Endothelial cell of umbilical vein (primary cell): ENCODE measurements around the gene SGCD. TPM values are rescaled to one million over a fixed set of nuclear protein-coding genes. Genes with fewer than 3 reads are reported as not detected.

Source experiments
- BruUV-seq: library from RNA; stranded (reverse); fragments of 400-500 nt; replicated peaks from 2 replicates; lab custom pipeline; 2021; lab: Mats Ljungman, UMichigan
- CTCF ChIA-PET: fragments of 300-600, 350-600 bp; sonication (Branson Sonifier 250); formaldehyde crosslinking; loops from one replicate; lab custom pipeline; 2021; ENCODE audit warnings: antibody characterized with exemption, inconsistent platforms; lab: Charles Lee
- POLR2A ChIA-PET: fragments of 300-600, 350-600 bp; sonication (Branson Sonifier 250); formaldehyde crosslinking; loops from one replicate; lab custom pipeline; 2021; ENCODE audit warnings: antibody characterized with exemption, inconsistent platforms; lab: Charles Lee
- DNase-seq: peaks from one replicate; pipeline ENCODE4 v3.0.0-alpha.2; 2011; ENCODE audit warnings: low read depth, low spot score
- FAIRE-seq: peaks from 2 replicates; lab custom pipeline; 2011; peaks lifted over from hg19 to GRCh38; lab: Jason Lieb, UNC
- H2AFZ ChIP-seq: 2 replicates; pipeline ENCODE4 v1.6.0; 2012; ENCODE audit warnings: low read depth, low read length, control low read depth, inconsistent platforms
- H3K27ac ChIP-seq: 2 replicates; pipeline ENCODE4 v1.5.1; 2011; ENCODE audit warnings: low read depth, mild to moderate bottlenecking, control low read depth, low read length, moderate library complexity; ENCODE audit not compliant: insufficient read depth
- H3K27me3 ChIP-seq, 2 experiments: 2 replicates each; pipeline versions ENCODE4 v1.6.0 to v1.6.1; 2011; ENCODE audit warnings: low read length in 2 of 2, mixed read lengths in 1 of 2; ENCODE audit not compliant: control insufficient read depth in 2 of 2, insufficient read depth in 2 of 2
- H3K36me3 ChIP-seq, 2 experiments: 2 replicates in 1 of 2; 3 replicates in 1 of 2; pipeline ENCODE4 v1.5.1; 2011; ENCODE audit warnings: low read length in 2 of 2, mild to moderate bottlenecking in 1 of 2, moderate library complexity in 1 of 2; ENCODE audit not compliant: control insufficient read depth in 2 of 2, insufficient read depth in 2 of 2; ENCODE audit errors: extremely low read depth in 1 of 2
- H3K4me1 ChIP-seq: 3 replicates; pipeline ENCODE4 v1.5.1; 2011; ENCODE audit warnings: mild to moderate bottlenecking, low read length; ENCODE audit not compliant: control insufficient read depth, insufficient read depth; ENCODE audit errors: extremely low read depth
- H3K4me2 ChIP-seq: 2 replicates; pipeline ENCODE4 v1.6.1; 2011; ENCODE audit warnings: low read length, control low read depth, mixed read lengths; ENCODE audit not compliant: insufficient read depth
- H3K4me3 ChIP-seq, 3 experiments: fragments of 200-600 bp in 1 of 3; sonication (generic), shearing (Covaris generic) in 1 of 3; replicated peaks in 1 of 3; 2 replicates each; pipeline ENCODE4 v1.5.1; 2011 to 2016; ENCODE audit warnings: control low read depth in 3 of 3, low read length in 3 of 3, mild to moderate bottlenecking in 2 of 3, inconsistent platforms in 1 of 3, low read depth in 1 of 3, moderate library complexity in 1 of 3; ENCODE audit not compliant: insufficient read depth in 1 of 3
- H3K79me2 ChIP-seq: 2 replicates; pipeline ENCODE4 v1.6.0; 2012; ENCODE audit warnings: low read length, inconsistent platforms; ENCODE audit not compliant: control insufficient read depth, insufficient read depth
- H3K9ac ChIP-seq: replicated peaks from 2 replicates; pipeline ENCODE3; 2011; ENCODE audit warnings: low read length, control low read depth; ENCODE audit not compliant: insufficient read depth; ENCODE audit errors: extremely low read depth
- H3K9me1 ChIP-seq: replicated peaks from 3 replicates; pipeline ENCODE4 v1.6.0; 2011; ENCODE audit warnings: mild to moderate bottlenecking, low read length; ENCODE audit not compliant: control insufficient read depth, insufficient read depth; ENCODE audit errors: extremely low read depth
- H3K9me3 ChIP-seq: replicated peaks from 2 replicates; pipeline ENCODE4 v1.5.1; 2012; ENCODE audit warnings: low read length, inconsistent platforms; ENCODE audit not compliant: control insufficient read depth, insufficient read depth
- H4K20me1 ChIP-seq: replicated peaks from 2 replicates; pipeline ENCODE3; 2011; ENCODE audit warnings: mild to moderate bottlenecking, low read length; ENCODE audit not compliant: control insufficient read depth, insufficient read depth; ENCODE audit errors: extremely low read depth
- CTCF ChIP-seq, 2 donors: IDR thresholded peaks; 1 replicate in 1 of 2; 2 replicates in 1 of 2; pipeline ENCODE4 v1.5.1; 2011; ENCODE audit warnings: low read length in 2 of 2, mild to moderate bottlenecking in 2 of 2, moderate library complexity in 2 of 2, control low read depth in 1 of 2, inconsistent platforms in 1 of 2, low read depth in 1 of 2; ENCODE audit not compliant: insufficient read depth in 1 of 2; ENCODE audit errors: extremely low read depth in 1 of 2
- FOS ChIP-seq: IDR thresholded peaks from 2 replicates; pipeline ENCODE4 v1.6.1; 2011; ENCODE audit warnings: mild to moderate bottlenecking, low read length, moderate library complexity, borderline replicate concordance; ENCODE audit not compliant: insufficient read depth
- GATA2 ChIP-seq: IDR thresholded peaks from 2 replicates; pipeline ENCODE4 v1.7.0; 2011; ENCODE audit warnings: low read depth, mild to moderate bottlenecking, moderate library complexity, mixed read lengths, low read length; ENCODE audit not compliant: insufficient read length, insufficient read depth
- JUN ChIP-seq: IDR thresholded peaks from 2 replicates; pipeline ENCODE4 v1.6.1; 2011; ENCODE audit warnings: borderline replicate concordance, low read depth; ENCODE audit not compliant: insufficient read length, insufficient read depth
- MAX ChIP-seq: IDR thresholded peaks from 2 replicates; pipeline ENCODE4 v1.6.1; 2011; ENCODE audit not compliant: insufficient read depth, insufficient read length
- MYC ChIP-seq: IDR thresholded peaks from one replicate; pipeline ENCODE4 v1.6.1; 2011; ENCODE audit warnings: mild to moderate bottlenecking, low read depth, low read length
- POLR2A ChIP-seq: IDR thresholded peaks from 2 replicates; pipeline ENCODE4 v1.6.1; 2012; ENCODE audit warnings: low read depth, mild to moderate bottlenecking, control low read depth, low read length
- dilution Hi-C: fragments of 300-500 bp; cut with MboI; formaldehyde crosslinking; loops from one replicate; pipeline ENCODE4 v1.15.0; 2019; ENCODE audit warnings: low sequenced_read_pairs; ENCODE audit not compliant: extremely low pct_ligation_motif_present
- intact Hi-C: fragments of 100-400 bp; cut with micrococcal nuclease; formaldehyde crosslinking; loops from one replicate; pipeline ENCODE4 v1.10.0; 2022
- polyA plus RNA-seq, 4 experiments: library from polyadenylated mRNA; depleted of rRNA in 3 of 4; stranded (reverse) in 3 of 4; unstranded in 1 of 4; fragments of >200 nt; gene quantifications; 2 replicates each; pipeline versions ENCODE4 v1.2.1 to v1.2.3, GENCODE V29; 2011 to 2012; ENCODE audit warnings: missing spikeins in 1 of 4
- total RNA-seq: library from RNA; stranded (reverse); gene quantifications from 2 replicates; pipeline ENCODE4 v1.2.3, GENCODE V29; 2021

The SGCD gene
- total and polyA plus RNA-seq, 2 donors (not counting 3 experiments of a cell fraction or from before 2014, with no cell fraction given): not detected

GRCh38 chr5:156486394-156487238 lies 159.7 kb downstream of the SGCD start:
- Histone ChIP-seq H3K9me1 (no peaks in the 10 kb centered on the region), H3K4me3 (no peak overlapping the region), H3K4me1 (no peaks in the 10 kb centered on the region), H4K20me1 (no peaks in the 10 kb centered on the region), H3K9me3 (peaks cover 6% of the 10 kb centered on the region), H2AFZ (no peak overlapping the region), H3K4me2 (no peak overlapping the region), H3K36me3 (no peaks in the 10 kb centered on the region), H3K9ac (no peak overlapping the region), H3K79me2 (no peaks in the 10 kb centered on the region), H3K27ac (no peak overlapping the region), H3K27me3 (no peaks in the 10 kb centered on the region)
- intact Hi-C loops: no loop called here
- no peak for FAIRE-seq
- no TSS peak for BruUV-seq
- ChIA-PET POLR2A (no interaction called here), CTCF (no interaction called here)
- no peak for TF ChIP-seq FOS
- no peak for TF ChIP-seq JUN
- TF ChIP-seq POLR2A: no peak
- no peak for TF ChIP-seq CTCF (IDR thresholded peaks at IDR 0.05; ENCODE audit: extremely low read depth in 1 of 2, insufficient read depth in 1 of 2, low read depth in 1 of 2, low read length in 2 of 2)
- TF ChIP-seq MAX: no peak
- TF ChIP-seq MYC: no peak
- TF ChIP-seq GATA2: no peak
- dilution Hi-C loops: no loop called here
- DNase-seq: no peak
